Sigmoid colon (tissue), 4 donors: ENCODE measurements around the gene ZNF787.

Source experiments
- EP300 ChIP-seq, 4 donors: sonication (generic); formaldehyde crosslinking; IDR thresholded peaks; one replicate each; pipeline ENCODE4 v1.6.1; 2017; ENCODE audit warnings: antibody characterized with exemption in 4 of 4
- POLR2AphosphoS5 ChIP-seq, 4 donors: sonication (generic); formaldehyde crosslinking; IDR thresholded peaks; one replicate each; pipeline ENCODE4 v1.6.1; 2017; ENCODE audit warnings: antibody characterized with exemption in 4 of 4
- TF ChIP-seq, protein P1 (sequence below), 4 experiments: fragments of 450-650 bp in 3 of 4; fragments of 200-600 bp in 1 of 4; IDR thresholded peaks; one replicate each; pipeline ENCODE4 v1.5.1; 2016 to 2019; ENCODE audit warnings: antibody characterized with exemption in 4 of 4, mild to moderate bottlenecking in 3 of 4, moderate library complexity in 2 of 4

DNA sequence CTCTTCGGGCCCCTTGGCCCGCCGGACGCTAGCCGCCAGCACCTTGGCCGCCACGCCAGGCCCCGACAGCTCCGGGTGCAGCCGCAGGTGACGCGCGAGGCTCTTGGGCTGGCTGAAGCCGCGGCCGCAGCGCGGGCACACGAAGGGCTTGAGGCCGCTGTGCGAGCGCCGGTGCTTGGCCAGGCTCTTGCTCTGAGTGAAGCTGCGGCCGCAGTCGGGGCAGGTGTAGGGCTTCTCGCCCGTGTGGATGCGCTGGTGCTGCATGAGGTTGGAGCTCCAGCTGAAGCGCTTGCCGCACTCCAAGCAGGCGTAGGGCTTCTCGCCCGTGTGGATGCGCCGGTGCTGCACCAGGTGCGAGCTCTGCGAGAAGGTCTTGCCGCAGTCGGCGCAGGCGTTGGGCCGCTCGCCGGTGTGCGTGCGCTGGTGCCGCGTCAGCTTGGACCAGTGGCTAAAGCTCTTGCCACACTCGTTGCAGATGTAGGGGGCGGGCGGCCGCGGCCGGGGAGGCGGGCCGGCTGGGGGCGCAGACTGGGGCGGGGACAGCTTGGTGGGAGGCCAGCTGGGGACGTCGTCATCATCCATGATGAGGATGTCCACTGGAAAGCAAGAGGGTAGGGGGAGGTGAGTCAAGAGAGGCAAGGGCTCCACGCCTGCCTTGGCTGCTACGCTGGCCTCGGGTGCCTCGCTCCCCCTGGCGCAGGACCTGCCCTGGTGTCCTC lies 32.4 kb downstream of the ZNF787 start:
- TF ChIP-seq, protein P1, sequence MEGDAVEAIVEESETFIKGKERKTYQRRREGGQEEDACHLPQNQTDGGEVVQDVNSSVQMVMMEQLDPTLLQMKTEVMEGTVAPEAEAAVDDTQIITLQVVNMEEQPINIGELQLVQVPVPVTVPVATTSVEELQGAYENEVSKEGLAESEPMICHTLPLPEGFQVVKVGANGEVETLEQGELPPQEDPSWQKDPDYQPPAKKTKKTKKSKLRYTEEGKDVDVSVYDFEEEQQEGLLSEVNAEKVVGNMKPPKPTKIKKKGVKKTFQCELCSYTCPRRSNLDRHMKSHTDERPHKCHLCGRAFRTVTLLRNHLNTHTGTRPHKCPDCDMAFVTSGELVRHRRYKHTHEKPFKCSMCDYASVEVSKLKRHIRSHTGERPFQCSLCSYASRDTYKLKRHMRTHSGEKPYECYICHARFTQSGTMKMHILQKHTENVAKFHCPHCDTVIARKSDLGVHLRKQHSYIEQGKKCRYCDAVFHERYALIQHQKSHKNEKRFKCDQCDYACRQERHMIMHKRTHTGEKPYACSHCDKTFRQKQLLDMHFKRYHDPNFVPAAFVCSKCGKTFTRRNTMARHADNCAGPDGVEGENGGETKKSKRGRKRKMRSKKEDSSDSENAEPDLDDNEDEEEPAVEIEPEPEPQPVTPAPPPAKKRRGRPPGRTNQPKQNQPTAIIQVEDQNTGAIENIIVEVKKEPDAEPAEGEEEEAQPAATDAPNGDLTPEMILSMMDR (IDR thresholded peaks at IDR 0.05): no peak
- no peak for TF ChIP-seq EP300 (IDR thresholded peaks at IDR 0.05)
- no peak for TF ChIP-seq POLR2AphosphoS5 (IDR thresholded peaks at IDR 0.05)
